ENCODE measurements around the gene ZNF385A. TPM values are rescaled to one million over a fixed set of nuclear protein-coding genes. Genes with fewer than 3 reads are reported as not detected.

The ZNF385A gene
- total and polyA plus RNA-seq, 9 of the 15 experiments (the other 6 are each of a cell fraction or from before 2014, with no cell fraction given): 1.0 to 111 (median 7.7) TPM

DNA sequence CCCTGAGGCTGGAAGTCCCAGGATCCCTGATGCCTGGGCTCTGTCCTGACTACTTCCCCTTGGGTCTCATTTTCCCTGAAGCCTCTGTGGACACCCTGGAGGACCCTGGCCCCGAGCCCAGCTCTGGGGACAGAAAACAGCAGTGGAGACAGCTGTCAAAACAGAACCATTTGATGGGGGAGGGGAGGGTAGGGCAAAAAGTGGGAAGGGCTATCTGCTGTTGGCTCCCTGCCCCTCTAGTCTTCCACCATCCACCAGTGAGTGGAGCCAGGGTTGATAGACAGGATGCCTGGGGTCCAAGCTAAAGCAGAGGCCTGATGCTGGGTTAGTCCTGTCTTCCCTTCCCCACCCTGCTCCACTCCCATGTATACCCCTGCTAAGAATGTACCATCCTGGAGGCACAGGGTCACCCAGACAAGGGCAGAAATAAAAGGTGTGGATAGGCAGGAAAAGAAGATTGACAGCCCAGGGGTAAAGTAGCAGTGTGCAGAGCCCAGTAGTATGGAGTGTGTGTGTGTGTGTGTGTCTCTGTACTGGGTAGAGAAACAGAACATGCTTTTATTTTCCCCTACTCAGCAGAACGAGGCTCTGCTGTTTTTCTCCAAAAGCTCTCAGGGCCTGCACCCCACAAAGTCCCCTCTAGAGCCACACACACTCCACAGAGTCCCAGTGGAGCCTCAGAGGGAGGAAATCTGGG is 9.8 kb downstream of the ZNF385A start (continued):
- no peak for TF ChIP-seq ZNF217 (CRISPR knock-in tag; IDR thresholded peaks at IDR 0.05)

DNA sequence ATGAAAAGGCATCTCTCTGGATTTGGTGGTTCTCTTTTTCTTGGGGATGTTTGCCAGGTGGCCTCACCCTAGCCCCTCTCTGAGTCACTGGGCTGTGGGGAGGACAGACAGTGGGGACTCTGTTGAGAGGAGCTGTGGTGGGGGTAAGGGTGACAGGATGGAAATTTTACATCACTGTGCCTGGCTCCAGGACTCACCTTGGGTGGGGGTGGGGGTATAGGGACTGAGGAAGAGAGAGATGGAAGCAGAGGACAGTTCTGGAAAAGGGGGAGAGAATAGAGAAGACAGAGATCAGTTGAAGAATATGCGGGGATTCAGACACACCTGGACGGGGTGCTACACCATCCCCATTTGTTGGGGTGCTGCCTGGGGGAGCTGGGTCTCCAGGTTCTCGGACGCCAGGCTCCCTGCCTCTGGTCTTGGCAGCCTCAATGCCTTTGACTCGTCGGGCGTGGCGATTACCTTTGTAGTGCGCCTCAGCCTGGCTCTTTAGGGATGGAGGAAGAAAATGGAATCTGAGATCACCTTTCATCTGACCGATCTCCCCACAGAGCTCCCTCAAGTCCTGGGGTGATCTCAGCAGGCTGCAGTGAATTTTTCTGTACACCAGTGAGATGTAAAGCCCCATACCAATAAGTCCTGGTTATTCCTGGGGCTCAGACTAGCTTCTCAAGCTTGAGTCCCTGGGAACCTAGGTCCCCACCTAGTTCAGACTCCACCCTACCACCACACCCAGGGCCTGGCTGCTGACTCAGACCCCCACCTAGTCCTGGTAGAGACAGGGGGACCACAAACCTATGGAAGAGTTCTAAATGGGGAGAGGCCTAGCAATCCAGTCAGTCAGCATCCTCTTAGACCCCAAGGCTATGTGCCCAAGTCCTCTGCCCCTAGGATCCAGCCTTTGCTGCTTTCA is 10.6 kb downstream of the ZNF385A start:
- Histone ChIP-seq H3K9ac (ENCODE audit: insufficient read depth in 1 of 2, low read depth in 2 of 2, low read length in 2 of 2) (peak overlapping the region in 1 of 2 experiments; percentile 78; a peak in 1 of 4 replicates), H3K79me2 (ENCODE audit: control insufficient read depth, insufficient read depth, low read length) (peaks cover 33% of the 10 kb centered on the region), H3K4me3 (no peak overlapping the region), H3K27me3 (ENCODE audit: control insufficient read depth in 2 of 2, insufficient read depth in 2 of 2, low read length in 2 of 2) (no peaks in the 10 kb centered on the region), H2AFZ (ENCODE audit: low read depth, low read length) (no peak overlapping the region), H4K20me1 (replicated peaks; ENCODE audit: control insufficient read depth, insufficient read depth, low read length) (peaks cover 7% of the 10 kb centered on the region; the same call in 1 of the 2 replicates), H3K4me1 (replicated peaks in 1 of 2; ENCODE audit: control insufficient read depth in 2 of 2, insufficient read depth in 2 of 2, low read length in 2 of 2) (peaks cover 52 to 57% of the 10 kb centered on the region in 2 experiments), H3K9me3 (replicated peaks; ENCODE audit: control insufficient read depth, insufficient read depth, low read depth, low read length) (no peaks in the 10 kb centered on the region), H3K36me3 (ENCODE audit: control insufficient read depth, insufficient read depth, low read length) (peaks cover 82% of the 10 kb centered on the region; the same call in 2 of the 3 replicates), H3K4me2 (ENCODE audit: insufficient read depth, low read length) (0 out of 2 replicates have a peak overlapping the region, but pooled peaks have one; percentile 11), H3K27ac (ENCODE audit: extremely low read depth, low read depth, low read length) (no peak overlapping the region), H3K9me1 (ENCODE audit: control insufficient read depth, insufficient read depth, low read length) (peaks cover 8% of the 10 kb centered on the region)
- no TSS peak for BruUV-seq (replicated peaks)
- POLR2A ChIA-PET: no interaction called here
- ATAC-seq (no peak), FAIRE-seq (no peak), DNase-seq (ENCODE audit: extremely low read depth in 1 of 4, low spot score in 3 of 4) (no peak)
- CTCF ChIA-PET (ENCODE audit: low intra/inter-chr PET ratio): no interaction called here
- intact Hi-C loops (cut with micrococcal nuclease) (no loop called here), in situ Hi-C loops (cut with MboI) (no loop called here)
- 89% methylated on average over 10 of the region's 10 CpGs for WGBS (ENCODE audit: insufficient coverage, low coverage, missing lambda C conversion rate)
- no peak for TF ChIP-seq THRAP3 (IDR thresholded peaks at IDR 0.05; ENCODE audit: borderline replicate concordance)
- no peak for TF ChIP-seq ZNF584 (CRISPR knock-in tag; IDR thresholded peaks at IDR 0.05; ENCODE audit: low read depth)
- no peak for TF ChIP-seq MAFK (IDR thresholded peaks at IDR 0.05; ENCODE audit: low read length)
- no peak for TF ChIP-seq PATZ1 (CRISPR knock-in tag; IDR thresholded peaks at IDR 0.05; ENCODE audit: borderline replicate concordance)
- no peak for TF ChIP-seq EWSR1 (IDR thresholded peaks at IDR 0.05; ENCODE audit: borderline replicate concordance, low read depth, partially characterized antibody)
- TF ChIP-seq, protein P1, sequence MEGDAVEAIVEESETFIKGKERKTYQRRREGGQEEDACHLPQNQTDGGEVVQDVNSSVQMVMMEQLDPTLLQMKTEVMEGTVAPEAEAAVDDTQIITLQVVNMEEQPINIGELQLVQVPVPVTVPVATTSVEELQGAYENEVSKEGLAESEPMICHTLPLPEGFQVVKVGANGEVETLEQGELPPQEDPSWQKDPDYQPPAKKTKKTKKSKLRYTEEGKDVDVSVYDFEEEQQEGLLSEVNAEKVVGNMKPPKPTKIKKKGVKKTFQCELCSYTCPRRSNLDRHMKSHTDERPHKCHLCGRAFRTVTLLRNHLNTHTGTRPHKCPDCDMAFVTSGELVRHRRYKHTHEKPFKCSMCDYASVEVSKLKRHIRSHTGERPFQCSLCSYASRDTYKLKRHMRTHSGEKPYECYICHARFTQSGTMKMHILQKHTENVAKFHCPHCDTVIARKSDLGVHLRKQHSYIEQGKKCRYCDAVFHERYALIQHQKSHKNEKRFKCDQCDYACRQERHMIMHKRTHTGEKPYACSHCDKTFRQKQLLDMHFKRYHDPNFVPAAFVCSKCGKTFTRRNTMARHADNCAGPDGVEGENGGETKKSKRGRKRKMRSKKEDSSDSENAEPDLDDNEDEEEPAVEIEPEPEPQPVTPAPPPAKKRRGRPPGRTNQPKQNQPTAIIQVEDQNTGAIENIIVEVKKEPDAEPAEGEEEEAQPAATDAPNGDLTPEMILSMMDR (IDR thresholded peaks at IDR 0.05 in 2 of 3, conservative IDR thresholded peaks at IDR 0.05 in 1 of 3; ENCODE audit: insufficient read depth in 2 of 3, low read depth in 1 of 3, low read length in 3 of 3): no peak
- TF ChIP-seq EGR1 (conservative IDR thresholded peaks at IDR 0.05): no peak
- TF ChIP-seq, protein P2, sequence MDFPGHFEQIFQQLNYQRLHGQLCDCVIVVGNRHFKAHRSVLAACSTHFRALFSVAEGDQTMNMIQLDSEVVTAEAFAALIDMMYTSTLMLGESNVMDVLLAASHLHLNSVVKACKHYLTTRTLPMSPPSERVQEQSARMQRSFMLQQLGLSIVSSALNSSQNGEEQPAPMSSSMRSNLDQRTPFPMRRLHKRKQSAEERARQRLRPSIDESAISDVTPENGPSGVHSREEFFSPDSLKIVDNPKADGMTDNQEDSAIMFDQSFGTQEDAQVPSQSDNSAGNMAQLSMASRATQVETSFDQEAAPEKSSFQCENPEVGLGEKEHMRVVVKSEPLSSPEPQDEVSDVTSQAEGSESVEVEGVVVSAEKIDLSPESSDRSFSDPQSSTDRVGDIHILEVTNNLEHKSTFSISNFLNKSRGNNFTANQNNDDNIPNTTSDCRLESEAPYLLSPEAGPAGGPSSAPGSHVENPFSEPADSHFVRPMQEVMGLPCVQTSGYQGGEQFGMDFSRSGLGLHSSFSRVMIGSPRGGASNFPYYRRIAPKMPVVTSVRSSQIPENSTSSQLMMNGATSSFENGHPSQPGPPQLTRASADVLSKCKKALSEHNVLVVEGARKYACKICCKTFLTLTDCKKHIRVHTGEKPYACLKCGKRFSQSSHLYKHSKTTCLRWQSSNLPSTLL (IDR thresholded peaks at IDR 0.05): no peak
- no peak for TF ChIP-seq SUPT5H (IDR thresholded peaks at IDR 0.05)
- TF ChIP-seq PKNOX1 (IDR thresholded peaks at IDR 0.05): no peak
